CD4-positive, alpha-beta T cell treated with Interleukin-4 for 1 hour (primary cell): ENCODE results near the gene RUFY4.

ENCODE experiments used
- DNase-seq, 2 donors: peaks; one replicate each; pipeline ENCODE4 v3.0.0-alpha.2; 2020 to 2022

RUFY4 gene

GRCh38 chr2:218065239-218066006, 3.6 kb upstream of the RUFY4 start:
- DNase-seq, result no peak

- DNase-seq, result no peak
These were observed 2.0 kb upstream of the RUFY4 start for GRCh38 chr2:218066926-218067515.

- DNase-seq, result no peak
These were observed 1.5 kb upstream of the RUFY4 start for GRCh38 chr2:218067523-218067922.

GRCh38 chr2:218069606-218070300, 700 bp downstream of the RUFY4 start:
- DNase-seq, result no peak

- DNase-seq, result no peak
These were observed 1.5 kb downstream of the RUFY4 start for GRCh38 chr2:218070587-218070986.

- DNase-seq, result no peak
These were observed 2.3 kb downstream of the RUFY4 start for GRCh38 chr2:218071218-218071937.

GRCh38 chr2:218072002-218072401, 2.9 kb downstream of the RUFY4 start:
- DNase-seq, result no peak

- no peak for DNase-seq
These were observed 3.5 kb downstream of the RUFY4 start for GRCh38 chr2:218072478-218073024.

GRCh38 chr2:218073185-218073584, 4.1 kb downstream of the RUFY4 start:
- DNase-seq, result no peak

GRCh38 chr2:218074031-218074430, 5.0 kb downstream of the RUFY4 start:
- DNase-seq, result peak; percentile 14 to 32

GRCh38 chr2:218075975-218076811, 7.1 kb downstream of the RUFY4 start:
- no peak for DNase-seq

- no peak for DNase-seq
These were observed 8.6 kb downstream of the RUFY4 start for GRCh38 chr2:218077464-218078216.

- DNase-seq, result no peak
These were observed 11.2 kb downstream of the RUFY4 start for GRCh38 chr2:218079943-218080913.

- DNase-seq, result no peak
These were observed 12.0 kb downstream of the RUFY4 start for GRCh38 chr2:218081063-218081462.

GRCh38 chr2:218081695-218082094, 12.6 kb downstream of the RUFY4 start:
- no peak for DNase-seq

GRCh38 chr2:218082586-218083351, 13.7 kb downstream of the RUFY4 start:
- DNase-seq, result no peak

GRCh38 chr2:218083352-218083676, 14.3 kb downstream of the RUFY4 start:
- DNase-seq, result no peak

- DNase-seq, result no peak
These were observed 17.4 kb downstream of the RUFY4 start for GRCh38 chr2:218086478-218086877.

- no peak for DNase-seq
These were observed 20.2 kb downstream of the RUFY4 start for GRCh38 chr2:218089259-218089658.
